Renal cortex interstitium (tissue), 11 donors: Measurements from ENCODE around the gene TMEM167B. TPM values are rescaled to one million over a fixed set of nuclear protein-coding genes. Genes with fewer than 3 reads are reported as not detected.
A peak's percentile ranks its signal among the peaks of the same experiment; 100 is the strongest.

Experiments used
- DNase-seq, 11 donors: peaks; one replicate each; pipeline ENCODE4 v3.0.0-alpha.2; 2013; ENCODE audit warnings: low read depth in 9 of 11, low spot score in 4 of 11; ENCODE audit errors: extremely low read depth in 1 of 11
- polyA plus RNA-seq, 3 donors: library from polyadenylated mRNA; unstranded; fragments of 120-200 nt; gene quantifications; one replicate each; pipeline ENCODE4 v1.2.1, GENCODE V29; 2013; ENCODE audit not compliant: insufficient read length in 3 of 3

The TMEM167B gene
- polyA plus RNA-seq, 3 donors: 39.3 to 40.5 (median 40.4) TPM

- no peak for DNase-seq
These were observed 14.0 kb downstream of the TMEM167B start for GRCh38 chr1:109104364-109105151.

GRCh38 chr1:109105881-109106280, 15.3 kb downstream of the TMEM167B start:
- no peak for DNase-seq

GRCh38 chr1:109107785-109108184, 17.2 kb downstream of the TMEM167B start:
- no peak for DNase-seq

- DNase-seq: no peak
These were observed 19.3 kb downstream of the TMEM167B start for GRCh38 chr1:109109906-109110305.

GRCh38 chr1:109111386-109112055, 21.0 kb downstream of the TMEM167B start:
- DNase-seq: no peak

GRCh38 chr1:109112056-109112651, 21.6 kb downstream of the TMEM167B start:
- DNase-seq: no peak

- DNase-seq: peak; percentile 86 to 95 (median 90)
These were observed 22.2 kb downstream of the TMEM167B start for GRCh38 chr1:109112652-109113285.

- DNase-seq: peak in 1 of 11 donors; percentile 52
These were observed 23.2 kb downstream of the TMEM167B start, which contains the start of gene ELAPOR1 for GRCh38 chr1:109113590-109114341. ELAPOR1 (plus strand) TSS chr1:109114115; CDS start chr1:109114184, 69 bp downstream.

GRCh38 chr1:109114342-109114674, 23.7 kb downstream of the TMEM167B start:
- DNase-seq: no peak

GRCh38 chr1:109115685-109116084, 25.1 kb downstream of the TMEM167B start:
- DNase-seq: no peak

- no peak for DNase-seq
These were observed 25.7 kb downstream of the TMEM167B start for GRCh38 chr1:109116286-109116685.

- no peak for DNase-seq
These were observed 27.5 kb downstream of the TMEM167B start for GRCh38 chr1:109118089-109118488.

- no peak for DNase-seq
These were observed 29.8 kb downstream of the TMEM167B start for GRCh38 chr1:109120356-109120755.

- DNase-seq: no peak
These were observed 40.5 kb downstream of the TMEM167B start for GRCh38 chr1:109131059-109131458.

GRCh38 chr1:109131800-109132199, 41.2 kb downstream of the TMEM167B start:
- no peak for DNase-seq

- DNase-seq: no peak
These were observed 42.6 kb downstream of the TMEM167B start for GRCh38 chr1:109133002-109133706.

GRCh38 chr1:109133815-109134214, 43.3 kb downstream of the TMEM167B start:
- DNase-seq: no peak

GRCh38 chr1:109134423-109134822, 43.9 kb downstream of the TMEM167B start:
- no peak for DNase-seq
